Neuronal stem cell (in vitro differentiated cells): ENCODE data around the gene MACROD2.

Experiments used
- DNase-seq: peaks from one replicate; pipeline ENCODE4 v3.0.0-alpha.2; 2013; ENCODE audit warnings: low spot score
- H2AFZ ChIP-seq: one replicate; pipeline ENCODE4 v1.6.1; 2013; ENCODE audit warnings: mild to moderate bottlenecking, low read length, inconsistent platforms
- H2AK5ac ChIP-seq: 2 replicates; pipeline ENCODE4 v1.6.1; 2013; ENCODE audit warnings: low read depth, mild to moderate bottlenecking, inconsistent platforms, low read length, moderate library complexity, mixed read lengths
- H2BK120ac ChIP-seq: 2 replicates; pipeline ENCODE4 v1.6.1; 2013; ENCODE audit warnings: low read depth, mild to moderate bottlenecking, inconsistent platforms, low read length, moderate library complexity, mixed read lengths
- H2BK12ac ChIP-seq: one replicate; pipeline ENCODE4 v1.6.1; 2013; ENCODE audit warnings: low read length, inconsistent platforms
- H2BK15ac ChIP-seq: 2 replicates; pipeline ENCODE4 v1.6.1; 2013; ENCODE audit warnings: mild to moderate bottlenecking, low read length, inconsistent platforms, mixed read lengths
- H2BK5ac ChIP-seq: one replicate; pipeline ENCODE4 v1.6.1; 2013; ENCODE audit warnings: inconsistent platforms, mild to moderate bottlenecking, low read length, moderate library complexity
- H3K14ac ChIP-seq: one replicate; pipeline ENCODE4 v1.6.1; 2013; ENCODE audit warnings: low read length, inconsistent platforms
- H3K18ac ChIP-seq: 2 replicates; pipeline ENCODE4 v1.6.1; 2013; ENCODE audit warnings: low read length, inconsistent platforms
- H3K23ac ChIP-seq: 2 replicates; pipeline ENCODE4 v1.6.1; 2013; ENCODE audit warnings: low read depth, mild to moderate bottlenecking, mixed read lengths, low read length, inconsistent platforms; ENCODE audit not compliant: poor library complexity
- H3K27ac ChIP-seq: replicated peaks from 3 replicates; pipeline ENCODE4 v1.5.1; 2013; ENCODE audit warnings: low read length, inconsistent platforms
- H3K27me3 ChIP-seq, 3 experiments: 2 replicates each; pipeline ENCODE4 v1.6.1; 2013; ENCODE audit warnings: low read length in 3 of 3, mild to moderate bottlenecking in 2 of 3, inconsistent platforms in 1 of 3, low read depth in 1 of 3, mixed read lengths in 1 of 3, moderate library complexity in 1 of 3; ENCODE audit not compliant: control insufficient read depth in 3 of 3, insufficient read depth in 3 of 3
- H3K36me3 ChIP-seq, 2 donors: replicated peaks in 1 of 2; 2 replicates each; pipeline ENCODE4 v1.6.1; 2013; ENCODE audit warnings: low read length in 2 of 2; ENCODE audit not compliant: control insufficient read depth in 2 of 2, insufficient read depth in 2 of 2
- H3K4ac ChIP-seq: 2 replicates; pipeline ENCODE4 v1.6.1; 2013; ENCODE audit warnings: inconsistent platforms, mild to moderate bottlenecking, low read length, moderate library complexity
- H3K4me1 ChIP-seq, 2 donors: 1 replicate in 1 of 2; 2 replicates in 1 of 2; pipeline ENCODE4 v1.6.1; 2013; ENCODE audit warnings: low read length in 2 of 2, low read depth in 1 of 2; ENCODE audit not compliant: control insufficient read depth in 2 of 2, insufficient read depth in 1 of 2
- H3K4me2 ChIP-seq: one replicate; pipeline ENCODE4 v1.6.1; 2013; ENCODE audit warnings: mild to moderate bottlenecking, low read length, inconsistent platforms; ENCODE audit not compliant: insufficient read depth, poor library complexity, severe bottlenecking
- H3K4me3 ChIP-seq, 2 donors: 2 replicates each; pipeline ENCODE4 v1.5.1; 2013; ENCODE audit warnings: low read length in 2 of 2, mild to moderate bottlenecking in 2 of 2, inconsistent platforms in 1 of 2, moderate library complexity in 1 of 2
- H3K79me1 ChIP-seq: one replicate; pipeline ENCODE4 v1.6.1; 2013; ENCODE audit warnings: low read depth, mild to moderate bottlenecking, inconsistent platforms, low read length, moderate library complexity
- H3K9ac ChIP-seq: one replicate; pipeline ENCODE4 v1.6.1; 2013; ENCODE audit warnings: mild to moderate bottlenecking, low read depth, low read length, inconsistent platforms; ENCODE audit not compliant: poor library complexity
- H3K9me3 ChIP-seq, 2 donors: replicated peaks in 1 of 2; 2 replicates each; pipeline versions ENCODE3 to v1.6.1; 2013; ENCODE audit warnings: low read length in 2 of 2, mild to moderate bottlenecking in 2 of 2, inconsistent platforms in 1 of 2, low read depth in 1 of 2, mixed read lengths in 1 of 2, moderate library complexity in 1 of 2; ENCODE audit not compliant: control insufficient read depth in 2 of 2, insufficient read depth in 1 of 2
- H4K8ac ChIP-seq: one replicate; pipeline ENCODE4 v1.6.1; 2013; ENCODE audit warnings: low read depth, mild to moderate bottlenecking, inconsistent platforms, low read length, moderate library complexity
- H4K91ac ChIP-seq: one replicate; pipeline ENCODE4 v1.6.1; 2013; ENCODE audit warnings: low read length, low read depth, mild to moderate bottlenecking, inconsistent platforms; ENCODE audit not compliant: poor library complexity
- WGBS, 2 donors: extraction: QIAGEN DNeasy Blood & Tissue Kit; methylation state at CpG; one replicate each; pipeline ENCODE4 v1.1.7; 2013; ENCODE audit warnings: missing lambda C conversion rate in 2 of 2, mixed read lengths in 1 of 2; ENCODE audit not compliant: insufficient read length in 2 of 2, insufficient replicate concordance in 1 of 2; ENCODE audit errors: extremely low coverage in 2 of 2; 5-methylcytosine and 5-hydroxymethylcytosine counted together

Gene MACROD2

GRCh38 chr20:14773486-14773885 is 778.2 kb downstream of the MACROD2 start:
- Histone ChIP-seq H2BK12ac (no peak overlapping the region), H3K27ac (no peak overlapping the region), H3K27me3 (no peaks in the 10 kb centered on the region), H3K23ac (no peak overlapping the region), H4K91ac (no peak overlapping the region), H2BK5ac (no peak overlapping the region), H3K79me1 (no peaks in the 10 kb centered on the region), H3K36me3 (no peaks in the 10 kb centered on the region), H4K8ac (no peak overlapping the region), H2BK120ac (no peak overlapping the region), H2AK5ac (no peak overlapping the region), H3K14ac (no peak overlapping the region), H3K18ac (no peak overlapping the region), H3K4me2 (no peak overlapping the region), H3K9ac (no peak overlapping the region), H3K4ac (no peak overlapping the region), H2AFZ (no peak overlapping the region), H3K9me3 (peaks cover 0 to 5% of the 10 kb centered on the region in 2 donors), H2BK15ac (no peak overlapping the region), H3K4me3 (no peak overlapping the region), H3K4me1 (peaks cover 0 to 3% of the 10 kb centered on the region in 2 donors)
- no peak for DNase-seq

- Histone ChIP-seq H3K4me1 (peaks cover 0 to 3% of the 10 kb centered on the region in 2 donors), H3K27me3 (no peaks in the 10 kb centered on the region), H4K8ac (no peak overlapping the region), H3K9ac (no peak overlapping the region), H2AK5ac (no peak overlapping the region), H3K79me1 (no peaks in the 10 kb centered on the region), H2BK15ac (no peak overlapping the region), H4K91ac (no peak overlapping the region), H3K4me3 (no peak overlapping the region), H2BK5ac (no peak overlapping the region), H3K4me2 (no peak overlapping the region), H3K18ac (no peak overlapping the region), H3K23ac (no peak overlapping the region), H3K9me3 (peaks cover 0 to 4% of the 10 kb centered on the region in 2 donors), H3K36me3 (no peaks in the 10 kb centered on the region), H2BK120ac (no peak overlapping the region), H3K27ac (no peak overlapping the region), H2AFZ (no peak overlapping the region), H3K4ac (no peak overlapping the region), H3K14ac (no peak overlapping the region), H2BK12ac (no peak overlapping the region)
- no CpG with 5 or more reads among the region's 2 CpGs for WGBS, 2 donors
- DNase-seq: no peak
These were observed 780.5 kb downstream of the MACROD2 start for GRCh38 chr20:14775778-14776177.

GRCh38 chr20:14777591-14777990 is 782.3 kb downstream of the MACROD2 start:
- no peak overlapping the region for H3K4ac ChIP-seq
- no peak for DNase-seq
- H2AK5ac ChIP-seq: no peak overlapping the region
- H2BK15ac ChIP-seq: no peak overlapping the region
- no peaks in the 10 kb centered on the region for H3K36me3 ChIP-seq
- WGBS, 2 donors: no CpG with 5 or more reads among the region's 3 CpGs
- H3K79me1 ChIP-seq: no peaks in the 10 kb centered on the region
- H3K14ac ChIP-seq: no peak overlapping the region
- no peak overlapping the region for H3K4me3 ChIP-seq
- no peak overlapping the region for H3K4me2 ChIP-seq
- no peak overlapping the region for H4K91ac ChIP-seq
- H3K18ac ChIP-seq: no peak overlapping the region
- H3K9me3 ChIP-seq: no peaks in the 10 kb centered on the region
- H3K9ac ChIP-seq: no peak overlapping the region
- no peak overlapping the region for H2BK12ac ChIP-seq
- H2BK5ac ChIP-seq: no peak overlapping the region
- H3K27me3 ChIP-seq: no peaks in the 10 kb centered on the region
- H2AFZ ChIP-seq: no peak overlapping the region
- H3K23ac ChIP-seq: no peak overlapping the region
- H3K27ac ChIP-seq: no peak overlapping the region
- no peak overlapping the region for H2BK120ac ChIP-seq
- no peak overlapping the region for H4K8ac ChIP-seq
- H3K4me1 ChIP-seq: peaks cover 0 to 3% of the 10 kb centered on the region in 2 donors

- Histone ChIP-seq H4K8ac (no peak overlapping the region), H3K9ac (no peak overlapping the region), H3K14ac (no peak overlapping the region), H3K27ac (no peak overlapping the region), H3K27me3 (no peaks in the 10 kb centered on the region), H3K18ac (no peak overlapping the region), H3K36me3 (no peaks in the 10 kb centered on the region), H3K4ac (no peak overlapping the region), H3K23ac (no peak overlapping the region), H3K9me3 (no peaks in the 10 kb centered on the region), H3K4me3 (no peak overlapping the region), H2AFZ (no peak overlapping the region), H3K79me1 (no peaks in the 10 kb centered on the region), H2BK5ac (no peak overlapping the region), H3K4me1 (peaks cover 0 to 3% of the 10 kb centered on the region in 2 donors), H2AK5ac (no peak overlapping the region), H2BK12ac (no peak overlapping the region), H4K91ac (no peak overlapping the region), H2BK15ac (no peak overlapping the region), H2BK120ac (no peak overlapping the region), H3K4me2 (no peak overlapping the region)
- WGBS, 2 donors: no CpG with 5 or more reads among the region's 6 CpGs
- no peak for DNase-seq
These were observed 782.8 kb downstream of the MACROD2 start for GRCh38 chr20:14778096-14778495.
